Calu3 (cell line): Measurements from ENCODE around the gene PDGFB. TPM values are rescaled to one million over a fixed set of nuclear protein-coding genes. Genes with fewer than 3 reads are reported as not detected.

ENCODE experiments used
- BruUV-seq: library from RNA; stranded (reverse); fragments of 400-500 nt; replicated peaks from 2 replicates; lab custom pipeline; 2021; lab: Mats Ljungman, UMichigan
- CTCF ChIA-PET: fragments of 300-600 bp; sonication (Branson Sonifier 250); formaldehyde crosslinking; loops from one replicate; lab custom pipeline; 2022; ENCODE audit warnings: antibody characterized with exemption; lab: Charles Lee
- DNase-seq: peaks from one replicate; pipeline ENCODE4 v3.0.0; 2022
- H3K27ac Mint-ChIP-seq: one replicate; pipeline ENCODE4 v1.8.0; 2022; ENCODE audit warnings: mixed read lengths; ENCODE audit not compliant: unreplicated experiment
- H3K27me3 Mint-ChIP-seq: one replicate; pipeline ENCODE4 v1.8.0; 2022; ENCODE audit warnings: mixed read lengths; ENCODE audit not compliant: unreplicated experiment
- H3K36me3 Mint-ChIP-seq: one replicate; pipeline ENCODE4 v1.8.0; 2022; ENCODE audit warnings: mild to moderate bottlenecking, moderate library complexity, mixed read lengths; ENCODE audit not compliant: insufficient read depth, unreplicated experiment
- H3K4me1 Mint-ChIP-seq: one replicate; pipeline ENCODE4 v1.8.0; 2022; ENCODE audit warnings: mild to moderate bottlenecking, low read depth, mixed read lengths; ENCODE audit not compliant: unreplicated experiment
- H3K4me3 Mint-ChIP-seq: one replicate; pipeline ENCODE4 v1.8.0; 2022; ENCODE audit warnings: mild to moderate bottlenecking, low read depth, moderate library complexity, mixed read lengths; ENCODE audit not compliant: unreplicated experiment
- H3K9me3 Mint-ChIP-seq: one replicate; pipeline ENCODE4 v1.8.0; 2022; ENCODE audit warnings: low read depth, mixed read lengths; ENCODE audit not compliant: unreplicated experiment
- CTCF ChIP-seq: fragments of 200-600 bp; IDR thresholded peaks from one replicate; pipeline ENCODE4 v1.8.0; 2022; ENCODE audit warnings: antibody characterized with exemption; ENCODE audit not compliant: unreplicated experiment
- intact Hi-C: fragments of 100-400 bp; cut with micrococcal nuclease; formaldehyde crosslinking; loops from one replicate; pipeline ENCODE4 v1.10.0; 2022; ENCODE audit not compliant: unreplicated experiment
- total RNA-seq: library from RNA; stranded (reverse); gene quantifications from 2 replicates; pipeline ENCODE4 v1.2.3, GENCODE V29; 2022

PDGFB gene
- total RNA-seq, 1 experiment from 2014 or later, result 25.9 TPM

- no peak for DNase-seq
- TSS peak; percentile 20 for BruUV-seq
- intact Hi-C loops, result loop anchor here (10.0 kb wide), 1 partner anchor 71 kb away; no protein-coding TSS in a partner anchor
- no peak for TF ChIP-seq CTCF
- no peaks in the 10 kb centered on the region for H3K9me3 Mint-ChIP-seq
- H3K4me1 Mint-ChIP-seq, result peaks cover 27% of the 10 kb centered on the region
- peaks cover 44% of the 10 kb centered on the region for H3K36me3 Mint-ChIP-seq
- CTCF ChIA-PET, result no interaction called here
- no peaks in the 10 kb centered on the region for H3K27me3 Mint-ChIP-seq
- peak overlapping the region; percentile 96 for H3K4me3 Mint-ChIP-seq
- H3K27ac Mint-ChIP-seq, result peak overlapping the region; percentile 75
Measured at GRCh38 chr22:39246217-39246616, 1.4 kb upstream of the PDGFB start.

GRCh38 chr22:39245130-39246039, 603 bp upstream of the PDGFB start:
- peaks cover 35% of the 10 kb centered on the region for H3K4me1 Mint-ChIP-seq
- DNase-seq, result no peak
- TF ChIP-seq CTCF, result no peak
- BruUV-seq, result no TSS peak
- no peaks in the 10 kb centered on the region for H3K9me3 Mint-ChIP-seq
- no peaks in the 10 kb centered on the region for H3K27me3 Mint-ChIP-seq
- H3K36me3 Mint-ChIP-seq, result peaks cover 52% of the 10 kb centered on the region
- intact Hi-C loops, result loop anchor here (10.0 kb wide), 1 partner anchor 71 kb away; no protein-coding TSS in a partner anchor
- peak overlapping the region; percentile 96 for H3K4me3 Mint-ChIP-seq
- CTCF ChIA-PET, result interaction anchor here (0.7 to 1.6 kb wide), 4 partner anchors 46 to 74 kb away, joined by 3 to 5 read pairs (median 4); no protein-coding TSS in a partner anchor
- H3K27ac Mint-ChIP-seq, result peak overlapping the region; percentile 93

- peak; percentile 11 for TF ChIP-seq CTCF
- intact Hi-C loops, result loop anchor here (5.0 to 10.0 kb wide), 2 partner anchors 48 to 69 kb away; no protein-coding TSS in a partner anchor
- CTCF ChIA-PET, result interaction anchor here (1.4 to 1.6 kb wide), 2 partner anchors 48 to 67 kb away, joined by 4 to 5 read pairs; no protein-coding TSS in a partner anchor
- H3K4me3 Mint-ChIP-seq, result peak overlapping the region; percentile 96
- H3K27ac Mint-ChIP-seq, result peak overlapping the region; percentile 93
- no peak for DNase-seq
- peaks cover 48% of the 10 kb centered on the region for H3K4me1 Mint-ChIP-seq
- H3K27me3 Mint-ChIP-seq, result no peaks in the 10 kb centered on the region
- peaks cover 64% of the 10 kb centered on the region for H3K36me3 Mint-ChIP-seq
- BruUV-seq, result no TSS peak
- H3K9me3 Mint-ChIP-seq, result no peaks in the 10 kb centered on the region
Measured at GRCh38 chr22:39244136-39244495, 666 bp downstream of the PDGFB start.

- Mint-ChIP-seq H3K9me3 (no peaks in the 10 kb centered on the region), H3K27ac (peak overlapping the region; percentile 93), H3K27me3 (no peaks in the 10 kb centered on the region), H3K36me3 (peaks cover 68% of the 10 kb centered on the region), H3K4me1 (peaks cover 53% of the 10 kb centered on the region), H3K4me3 (peak overlapping the region; percentile 96)
- BruUV-seq, result no TSS peak
- no peak for TF ChIP-seq CTCF
- intact Hi-C loops, result loop anchor here (5.0 to 10.0 kb wide), 2 partner anchors 49 to 69 kb away; no protein-coding TSS in a partner anchor
- CTCF ChIA-PET, result no interaction called here
- DNase-seq, result no peak
Measured at GRCh38 chr22:39243439-39244135, 1.2 kb downstream of the PDGFB start.
